Activated T-cell treated with anti-CD3 and anti-CD28 coated beads, Interleukin-2, amount 50 U/mL, for 24 hours (primary cell): ENCODE measurements around the gene TULP4.

Experiments
- DNase-seq: peaks from one replicate; pipeline ENCODE4 v3.0.0-alpha.2; 2020
- H3K27ac Mint-ChIP-seq: 2 replicates; pipeline ENCODE4 v1.8.0; 2020; ENCODE audit warnings: mild to moderate bottlenecking, mixed read lengths
- H3K27me3 Mint-ChIP-seq: 2 replicates; pipeline ENCODE4 v1.8.0; 2020; ENCODE audit warnings: mixed read lengths
- H3K36me3 Mint-ChIP-seq: 2 replicates; pipeline ENCODE4 v1.8.0; 2020; ENCODE audit warnings: low read depth, mixed read lengths
- H3K4me1 Mint-ChIP-seq: 2 replicates; pipeline ENCODE4 v1.8.0; 2020; ENCODE audit warnings: low read depth, mixed read lengths
- H3K4me3 Mint-ChIP-seq: 2 replicates; pipeline ENCODE4 v1.8.0; 2020; ENCODE audit warnings: mild to moderate bottlenecking, moderate library complexity, mixed read lengths
- H3K9me3 Mint-ChIP-seq: 2 replicates; pipeline ENCODE4 v1.8.0; 2020; ENCODE audit warnings: mixed read lengths

Gene TULP4

GRCh38 chr6:158531566-158531965, 219.3 kb downstream of the TULP4 start:
- DNase-seq: no peak
- H3K27ac Mint-ChIP-seq: no peak overlapping the region
- no peaks in the 10 kb centered on the region for H3K36me3 Mint-ChIP-seq
- H3K27me3 Mint-ChIP-seq: peaks cover 55% of the 10 kb centered on the region
- no peak overlapping the region for H3K4me3 Mint-ChIP-seq
- H3K9me3 Mint-ChIP-seq: peaks cover 12% of the 10 kb centered on the region
- peaks cover 2% of the 10 kb centered on the region for H3K4me1 Mint-ChIP-seq

DNA sequence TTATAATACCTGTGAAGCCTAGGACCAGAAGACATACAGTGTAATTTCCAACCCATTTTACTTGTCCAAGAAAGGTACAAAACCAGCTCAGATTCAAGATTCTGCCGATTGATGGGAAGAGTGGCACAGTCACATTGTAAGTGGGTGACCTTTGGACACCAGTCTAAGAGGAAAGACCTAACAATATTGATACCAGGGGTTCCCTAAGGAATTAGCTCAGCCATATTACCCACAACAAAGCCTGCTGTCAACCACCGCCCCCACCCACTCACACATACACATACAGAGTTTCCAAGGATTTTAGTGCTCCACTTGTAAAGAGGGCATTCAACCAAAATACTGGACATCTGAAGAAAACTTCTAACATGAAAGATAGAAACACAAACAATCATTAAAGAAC, 219.7 kb downstream of the TULP4 start:
- Mint-ChIP-seq H3K4me1 (peaks cover 2% of the 10 kb centered on the region), H3K36me3 (no peaks in the 10 kb centered on the region), H3K9me3 (peaks cover 12% of the 10 kb centered on the region), H3K4me3 (no peak overlapping the region), H3K27ac (no peak overlapping the region), H3K27me3 (peaks cover 51% of the 10 kb centered on the region)
- no peak for DNase-seq

- no peak overlapping the region for H3K27ac Mint-ChIP-seq
- peak overlapping the region; percentile 71 for H3K4me3 Mint-ChIP-seq
- peaks cover 2% of the 10 kb centered on the region for H3K4me1 Mint-ChIP-seq
- H3K36me3 Mint-ChIP-seq: no peaks in the 10 kb centered on the region
- H3K9me3 Mint-ChIP-seq: peaks cover 4% of the 10 kb centered on the region
- peak; percentile 77 for DNase-seq
- peaks cover 63% of the 10 kb centered on the region for H3K27me3 Mint-ChIP-seq
Observed at GRCh38 chr6:158536084-158536890, 224.0 kb downstream of the TULP4 start.

- Mint-ChIP-seq H3K27me3 (peaks cover 61% of the 10 kb centered on the region), H3K4me3 (peak overlapping the region; percentile 51), H3K9me3 (peaks cover 4% of the 10 kb centered on the region), H3K36me3 (no peaks in the 10 kb centered on the region), H3K27ac (no peak overlapping the region), H3K4me1 (peaks cover 2% of the 10 kb centered on the region)
- DNase-seq: peak; percentile 47
Observed at GRCh38 chr6:158536891-158537798, 224.9 kb downstream of the TULP4 start.

DNA sequence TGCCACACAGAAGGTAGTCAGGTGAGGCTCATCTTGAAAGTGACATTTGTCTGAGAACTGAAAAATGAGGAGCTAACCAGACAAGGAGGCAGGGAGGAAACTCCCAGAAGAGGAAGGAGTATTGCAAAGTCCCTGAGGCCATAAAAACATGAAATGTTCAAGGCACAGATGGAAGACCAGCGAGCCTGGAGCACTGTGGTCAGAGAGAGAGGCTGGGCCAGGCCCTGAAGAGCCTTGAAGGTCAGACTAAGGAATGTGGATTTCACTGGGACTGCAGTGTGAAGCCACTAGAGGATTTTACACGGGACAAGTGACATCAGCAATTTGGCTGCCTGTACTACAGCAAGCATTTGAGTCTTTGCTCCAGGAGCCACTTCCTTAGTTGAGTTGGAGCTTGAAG, 226.5 kb downstream of the TULP4 start:
- peaks cover 2% of the 10 kb centered on the region for H3K4me1 Mint-ChIP-seq
- no peak overlapping the region for H3K27ac Mint-ChIP-seq
- no peak overlapping the region for H3K4me3 Mint-ChIP-seq
- H3K9me3 Mint-ChIP-seq: peaks cover 2% of the 10 kb centered on the region
- H3K27me3 Mint-ChIP-seq: peaks cover 57% of the 10 kb centered on the region
- H3K36me3 Mint-ChIP-seq: no peaks in the 10 kb centered on the region
- no peak for DNase-seq

DNA sequence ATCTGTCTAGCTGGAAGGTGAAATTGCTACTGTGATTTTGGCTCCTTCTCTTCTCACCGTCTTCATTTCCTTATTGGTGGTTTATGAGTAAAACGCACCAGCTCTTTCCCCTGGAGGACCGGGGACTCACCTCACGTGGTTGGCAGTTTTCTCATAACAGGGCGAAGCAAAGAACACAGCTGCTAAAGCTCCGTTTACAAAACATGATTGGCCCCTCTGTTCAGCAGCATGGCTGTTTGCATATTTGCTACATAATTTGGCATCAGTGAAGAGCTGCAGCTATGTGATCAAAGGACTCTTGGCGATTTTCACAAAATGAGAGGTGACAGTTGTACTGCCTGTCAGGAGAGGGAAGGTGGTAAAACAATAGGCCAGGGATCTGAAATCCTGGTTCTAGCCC, 227.1 kb downstream of the TULP4 start:
- no peak overlapping the region for H3K4me3 Mint-ChIP-seq
- H3K9me3 Mint-ChIP-seq: peaks cover 2% of the 10 kb centered on the region
- H3K36me3 Mint-ChIP-seq: no peaks in the 10 kb centered on the region
- peaks cover 54% of the 10 kb centered on the region for H3K27me3 Mint-ChIP-seq
- peaks cover 2% of the 10 kb centered on the region for H3K4me1 Mint-ChIP-seq
- no peak overlapping the region for H3K27ac Mint-ChIP-seq
- no peak for DNase-seq

DNA sequence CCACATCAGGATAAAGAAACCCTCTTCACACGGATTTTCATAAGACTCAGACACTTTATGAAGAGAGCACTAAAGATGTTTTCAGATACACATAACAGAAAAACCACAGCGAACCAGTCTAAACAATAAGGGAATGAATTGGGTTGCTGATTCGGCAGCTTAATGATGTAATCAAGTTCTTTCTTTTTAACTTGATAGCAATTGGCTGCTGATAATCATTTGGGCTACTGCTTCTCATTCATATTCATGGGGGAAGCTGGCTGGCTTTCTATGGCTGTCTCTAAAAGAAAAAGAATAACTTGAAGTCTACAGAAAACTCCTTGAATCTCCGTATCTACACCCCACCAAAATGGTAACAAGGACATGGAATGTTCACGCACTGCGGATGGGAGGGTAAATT, 227.6 kb downstream of the TULP4 start:
- Mint-ChIP-seq H3K27ac (no peak overlapping the region), H3K4me1 (peaks cover 2% of the 10 kb centered on the region), H3K9me3 (peaks cover 2% of the 10 kb centered on the region), H3K36me3 (no peaks in the 10 kb centered on the region), H3K27me3 (peaks cover 49% of the 10 kb centered on the region), H3K4me3 (no peak overlapping the region)
- DNase-seq: no peak

DNA sequence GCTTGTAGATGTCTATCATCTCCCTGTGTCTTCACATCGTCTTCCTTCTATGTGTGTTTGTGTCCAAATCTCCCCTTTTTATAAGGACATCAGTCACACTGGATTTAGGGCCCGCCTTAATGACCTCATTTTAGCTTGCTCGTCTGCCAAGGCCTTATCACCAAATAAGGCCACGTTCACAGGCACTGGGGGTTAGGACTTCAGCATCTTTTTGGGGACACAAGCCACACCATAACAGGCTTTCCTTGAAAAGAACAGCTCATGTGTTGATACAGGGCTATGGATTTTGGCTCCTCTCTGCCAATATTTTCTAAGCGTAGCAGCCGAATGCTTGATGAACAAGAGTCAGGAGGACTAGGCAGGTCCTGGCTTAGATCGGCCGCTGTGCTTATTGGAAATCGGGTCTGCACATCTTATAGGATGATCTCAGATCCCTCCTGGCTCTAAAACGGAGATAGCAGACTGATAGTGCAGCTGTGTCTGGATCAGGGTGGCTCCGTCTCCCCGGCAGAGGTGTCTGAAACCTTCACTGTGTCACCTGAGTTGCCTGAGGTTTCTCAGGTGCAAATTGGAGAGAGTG, 231.4 kb downstream of the TULP4 start:
- DNase-seq: no peak
- Mint-ChIP-seq H3K4me3 (no peak overlapping the region), H3K27ac (no peak overlapping the region), H3K9me3 (no peaks in the 10 kb centered on the region), H3K27me3 (peaks cover 28% of the 10 kb centered on the region), H3K36me3 (no peaks in the 10 kb centered on the region), H3K4me1 (no peaks in the 10 kb centered on the region)

GRCh38 chr6:158544428-158544827, 232.2 kb downstream of the TULP4 start:
- Mint-ChIP-seq H3K4me3 (no peak overlapping the region), H3K4me1 (no peaks in the 10 kb centered on the region), H3K9me3 (no peaks in the 10 kb centered on the region), H3K36me3 (no peaks in the 10 kb centered on the region), H3K27me3 (peaks cover 20% of the 10 kb centered on the region), H3K27ac (no peak overlapping the region)
- no peak for DNase-seq

GRCh38 chr6:158545043-158545966, 233.0 kb downstream of the TULP4 start:
- H3K36me3 Mint-ChIP-seq: no peaks in the 10 kb centered on the region
- no peak for DNase-seq
- H3K27me3 Mint-ChIP-seq: peaks cover 12% of the 10 kb centered on the region
- no peak overlapping the region for H3K27ac Mint-ChIP-seq
- no peak overlapping the region for H3K4me3 Mint-ChIP-seq
- H3K9me3 Mint-ChIP-seq: no peaks in the 10 kb centered on the region
- no peaks in the 10 kb centered on the region for H3K4me1 Mint-ChIP-seq

GRCh38 chr6:158548418-158549161, 236.3 kb downstream of the TULP4 start:
- Mint-ChIP-seq H3K27me3 (no peaks in the 10 kb centered on the region), H3K27ac (no peak overlapping the region), H3K9me3 (no peaks in the 10 kb centered on the region), H3K4me3 (no peak overlapping the region), H3K4me1 (no peaks in the 10 kb centered on the region), H3K36me3 (no peaks in the 10 kb centered on the region)
- no peak for DNase-seq

- Mint-ChIP-seq H3K4me1 (no peaks in the 10 kb centered on the region), H3K27me3 (no peaks in the 10 kb centered on the region), H3K27ac (no peak overlapping the region), H3K36me3 (no peaks in the 10 kb centered on the region), H3K9me3 (no peaks in the 10 kb centered on the region), H3K4me3 (no peak overlapping the region)
- DNase-seq: no peak
Observed at GRCh38 chr6:158552055-158552795, 240.0 kb downstream of the TULP4 start.

DNA sequence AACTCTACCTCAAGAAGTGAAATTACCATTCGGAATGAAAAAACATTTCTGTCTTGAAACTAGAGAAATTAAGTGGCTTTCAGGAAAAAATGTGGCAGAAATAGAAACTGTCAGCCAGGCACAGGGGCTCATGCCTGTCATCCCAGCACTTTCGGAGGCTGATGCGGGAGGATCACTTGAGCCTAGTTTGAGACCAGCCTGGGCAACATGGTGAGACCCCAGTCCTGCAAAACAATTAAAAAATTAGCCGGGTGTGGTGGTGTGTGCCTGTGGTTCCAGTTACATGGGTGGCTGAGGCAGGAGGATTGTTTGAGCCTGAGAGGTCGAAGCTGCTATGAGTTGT, 240.5 kb downstream of the TULP4 start:
- no peak for DNase-seq
- no peaks in the 10 kb centered on the region for H3K36me3 Mint-ChIP-seq
- no peaks in the 10 kb centered on the region for H3K4me1 Mint-ChIP-seq
- H3K27me3 Mint-ChIP-seq: no peaks in the 10 kb centered on the region
- no peak overlapping the region for H3K4me3 Mint-ChIP-seq
- H3K9me3 Mint-ChIP-seq: no peaks in the 10 kb centered on the region
- no peak overlapping the region for H3K27ac Mint-ChIP-seq
